Smooth muscle cell (in vitro differentiated cells): Measurements from ENCODE around the gene PACS2. TPM values are rescaled to one million over a fixed set of nuclear protein-coding genes. Genes with fewer than 3 reads are reported as not detected.

Source experiments
- DNase-seq: peaks from one replicate; lab custom pipeline; 2025; ENCODE audit not compliant: unreplicated experiment; lab: John Stamatoyannopoulos, UW
- H2AFZ ChIP-seq: fragments of 200-600 bp; sonication (generic); 2 replicates; pipeline ENCODE4 v1.6.0; 2016; ENCODE audit warnings: antibody characterized with exemption, low read depth, mild to moderate bottlenecking
- H3F3A ChIP-seq: fragments of 200-600 bp; sonication (generic); 2 replicates; pipeline ENCODE4 v1.6.0; 2017; ENCODE audit warnings: antibody characterized with exemption, low read depth
- H3K27ac ChIP-seq: fragments of 200-600 bp; sonication (generic); 2 replicates; pipeline ENCODE4 v1.5.1; 2016; ENCODE audit warnings: low read depth, mild to moderate bottlenecking
- H3K27me3 ChIP-seq: fragments of 200-600 bp; sonication (generic); 2 replicates; pipeline ENCODE4 v1.6.1; 2016; ENCODE audit warnings: low read depth, mild to moderate bottlenecking
- H3K36me3 ChIP-seq: fragments of 200-600 bp; sonication (generic); 2 replicates; pipeline ENCODE4 v1.5.1; 2016; ENCODE audit warnings: low read depth
- H3K4me1 ChIP-seq: fragments of 200-600 bp; sonication (generic); 2 replicates; pipeline ENCODE4 v1.5.1; 2016; ENCODE audit warnings: low read depth
- H3K4me2 ChIP-seq: fragments of 200-600 bp; sonication (generic); 2 replicates; pipeline ENCODE4 v1.6.0; 2016; ENCODE audit warnings: mild to moderate bottlenecking
- H3K4me3 ChIP-seq: fragments of 200-600 bp; sonication (generic); 2 replicates; pipeline ENCODE4 v1.5.1; 2016; ENCODE audit warnings: mild to moderate bottlenecking
- H3K79me2 ChIP-seq: fragments of 200-600 bp; sonication (generic); 2 replicates; pipeline ENCODE4 v1.6.0; 2016; ENCODE audit warnings: low read depth, mild to moderate bottlenecking
- H3K9ac ChIP-seq: fragments of 200-600 bp; sonication (generic); 2 replicates; pipeline ENCODE4 v1.6.0; 2016; ENCODE audit warnings: low read depth
- H3K9me3 ChIP-seq: fragments of 200-600 bp; sonication (generic); replicated peaks from 2 replicates; pipeline ENCODE4 v1.5.1; 2016; ENCODE audit warnings: low read depth
- H4K20me1 ChIP-seq: fragments of 200-600 bp; sonication (generic); 2 replicates; pipeline ENCODE4 v1.6.0; 2016; ENCODE audit warnings: low read depth
- WGBS: methylation state at CpG from one replicate; pipeline ENCODE4 v1.1.7; 2016; ENCODE audit warnings: low lambda C conversion rate; 5-methylcytosine and 5-hydroxymethylcytosine counted together
- polyA plus RNA-seq: library from polyadenylated mRNA; unstranded; fragments of >200 nt; fragmentation: Nextera tagmentation; extraction: Ambion mirVana; gene quantifications from 2 replicates; pipeline ENCODE4 v1.2.1, GENCODE V29; 2016
- total RNA-seq: library from RNA; depleted of rRNA; stranded (reverse); fragments of >200 nt; gene quantifications from 2 replicates; pipeline ENCODE4 v1.2.3, GENCODE V29; 2014
- TF ChIP-seq, protein P1 (sequence below): fragments of 200-600 bp; sonication (generic); IDR thresholded peaks from 2 replicates; pipeline ENCODE4 v1.5.1; 2017; ENCODE audit warnings: borderline replicate concordance, mild to moderate bottlenecking, antibody characterized with exemption; ENCODE audit not compliant: insufficient read depth, poor library complexity, severe bottlenecking

PACS2 gene
- total and polyA plus RNA-seq, 2 experiments from 2014 or later: 36.9 to 49.1 TPM

DNA sequence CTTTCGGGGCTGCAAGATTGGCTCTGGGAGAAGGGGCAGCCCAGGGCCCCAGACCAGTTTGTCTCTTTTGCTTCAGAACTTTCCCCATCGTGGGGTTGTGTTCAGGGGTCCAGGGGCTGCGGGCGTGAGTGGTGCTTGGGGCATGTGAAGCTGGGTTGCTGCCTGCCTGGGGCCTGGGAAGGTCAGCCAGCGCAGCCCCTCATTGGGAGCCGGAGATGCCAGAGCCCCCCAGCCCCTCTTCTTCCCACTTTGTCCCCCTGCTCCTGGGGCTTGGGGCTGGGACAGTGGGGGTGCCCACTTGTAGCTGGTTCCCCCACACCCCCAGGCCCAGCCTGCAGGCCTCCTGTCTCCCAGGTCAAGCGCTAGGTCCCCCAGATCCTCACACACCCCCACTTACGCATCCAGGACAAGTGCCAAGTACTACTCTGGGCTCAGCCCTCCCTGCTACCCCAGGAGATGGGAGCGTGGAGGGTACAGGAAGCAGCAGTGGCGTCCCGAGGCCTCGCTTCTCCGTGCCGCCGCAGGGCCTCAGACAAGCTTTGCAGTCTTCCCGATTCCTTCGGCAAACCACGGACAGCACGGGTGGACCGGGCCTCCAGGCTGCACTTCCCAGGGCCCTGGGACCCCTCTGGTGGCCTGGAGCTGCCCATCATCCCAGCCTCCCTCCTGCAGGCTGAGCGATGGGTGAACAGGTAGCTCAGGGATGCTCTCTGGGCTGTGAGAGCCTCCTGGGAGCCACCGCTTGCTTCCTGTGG, 41.5 kb downstream of the PACS2 start:
- Histone ChIP-seq H3K79me2 (no peaks in the 10 kb centered on the region), H3K9ac (no peak overlapping the region), H3K27me3 (no peaks in the 10 kb centered on the region), H3K27ac (no peak overlapping the region), H3F3A (no peaks in the 10 kb centered on the region), H2AFZ (no peak overlapping the region), H3K4me3 (no peak overlapping the region), H3K36me3 (no peaks in the 10 kb centered on the region), H3K4me1 (no peaks in the 10 kb centered on the region), H3K4me2 (no peak overlapping the region), H4K20me1 (peaks cover 17% of the 10 kb centered on the region), H3K9me3 (no peaks in the 10 kb centered on the region)
- no peak for DNase-seq
- 95% methylated on average over 21 of the region's 22 CpGs for WGBS
- TF ChIP-seq, protein P1, sequence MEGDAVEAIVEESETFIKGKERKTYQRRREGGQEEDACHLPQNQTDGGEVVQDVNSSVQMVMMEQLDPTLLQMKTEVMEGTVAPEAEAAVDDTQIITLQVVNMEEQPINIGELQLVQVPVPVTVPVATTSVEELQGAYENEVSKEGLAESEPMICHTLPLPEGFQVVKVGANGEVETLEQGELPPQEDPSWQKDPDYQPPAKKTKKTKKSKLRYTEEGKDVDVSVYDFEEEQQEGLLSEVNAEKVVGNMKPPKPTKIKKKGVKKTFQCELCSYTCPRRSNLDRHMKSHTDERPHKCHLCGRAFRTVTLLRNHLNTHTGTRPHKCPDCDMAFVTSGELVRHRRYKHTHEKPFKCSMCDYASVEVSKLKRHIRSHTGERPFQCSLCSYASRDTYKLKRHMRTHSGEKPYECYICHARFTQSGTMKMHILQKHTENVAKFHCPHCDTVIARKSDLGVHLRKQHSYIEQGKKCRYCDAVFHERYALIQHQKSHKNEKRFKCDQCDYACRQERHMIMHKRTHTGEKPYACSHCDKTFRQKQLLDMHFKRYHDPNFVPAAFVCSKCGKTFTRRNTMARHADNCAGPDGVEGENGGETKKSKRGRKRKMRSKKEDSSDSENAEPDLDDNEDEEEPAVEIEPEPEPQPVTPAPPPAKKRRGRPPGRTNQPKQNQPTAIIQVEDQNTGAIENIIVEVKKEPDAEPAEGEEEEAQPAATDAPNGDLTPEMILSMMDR: no peak

DNA sequence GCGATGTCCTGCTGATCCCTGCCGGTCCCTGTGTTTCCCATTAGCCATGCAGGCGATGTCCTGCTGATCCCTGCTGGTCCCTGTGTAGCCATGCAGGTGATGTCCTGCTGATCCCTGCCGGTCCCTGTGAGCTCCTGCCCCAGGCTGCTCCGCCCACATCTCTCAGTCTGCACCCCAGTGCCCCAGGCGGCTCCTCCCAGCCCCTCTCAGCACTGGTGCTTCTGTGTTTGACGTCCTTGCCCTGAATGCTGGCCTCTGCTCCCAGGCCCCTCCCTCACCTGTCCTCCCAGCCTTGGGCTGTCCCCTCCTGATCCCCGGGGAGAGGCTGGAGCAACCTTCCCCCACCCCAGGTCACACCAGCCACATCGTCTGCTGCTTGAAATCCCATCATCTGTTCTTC, 42.4 kb downstream of the PACS2 start:
- WGBS: 80% methylated on average over 9 of the region's 9 CpGs
- Histone ChIP-seq H3K27me3 (no peaks in the 10 kb centered on the region), H2AFZ (no peak overlapping the region), H3K36me3 (no peaks in the 10 kb centered on the region), H3K4me2 (no peak overlapping the region), H3F3A (no peaks in the 10 kb centered on the region), H4K20me1 (peaks cover 8% of the 10 kb centered on the region), H3K27ac (no peak overlapping the region), H3K9me3 (no peaks in the 10 kb centered on the region), H3K4me3 (no peak overlapping the region), H3K9ac (no peak overlapping the region), H3K4me1 (no peaks in the 10 kb centered on the region), H3K79me2 (no peaks in the 10 kb centered on the region)
- TF ChIP-seq, protein P1: no peak
- no peak for DNase-seq

DNA sequence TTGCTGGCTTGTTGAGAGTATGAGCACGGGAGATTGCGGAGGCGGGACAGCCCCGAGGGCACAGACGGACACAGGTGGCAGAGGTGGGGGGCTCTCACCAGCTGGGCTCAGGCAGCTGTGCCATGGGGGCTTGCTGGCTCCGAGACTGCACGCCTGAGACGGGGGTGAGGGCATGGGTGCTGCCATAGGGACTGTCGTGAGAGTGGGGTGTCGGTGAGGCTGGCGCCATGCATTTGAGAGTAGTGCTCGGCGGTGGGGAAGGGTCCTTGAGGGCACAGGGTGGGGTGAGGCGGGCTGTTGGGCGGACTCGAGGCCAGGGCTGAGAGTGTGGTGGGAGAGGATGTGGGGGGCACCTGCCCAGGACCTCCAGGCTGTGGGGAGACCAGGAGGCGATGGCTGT, 43.1 kb downstream of the PACS2 start:
- H3K79me2 ChIP-seq: no peaks in the 10 kb centered on the region
- TF ChIP-seq, protein P1: no peak

DNA sequence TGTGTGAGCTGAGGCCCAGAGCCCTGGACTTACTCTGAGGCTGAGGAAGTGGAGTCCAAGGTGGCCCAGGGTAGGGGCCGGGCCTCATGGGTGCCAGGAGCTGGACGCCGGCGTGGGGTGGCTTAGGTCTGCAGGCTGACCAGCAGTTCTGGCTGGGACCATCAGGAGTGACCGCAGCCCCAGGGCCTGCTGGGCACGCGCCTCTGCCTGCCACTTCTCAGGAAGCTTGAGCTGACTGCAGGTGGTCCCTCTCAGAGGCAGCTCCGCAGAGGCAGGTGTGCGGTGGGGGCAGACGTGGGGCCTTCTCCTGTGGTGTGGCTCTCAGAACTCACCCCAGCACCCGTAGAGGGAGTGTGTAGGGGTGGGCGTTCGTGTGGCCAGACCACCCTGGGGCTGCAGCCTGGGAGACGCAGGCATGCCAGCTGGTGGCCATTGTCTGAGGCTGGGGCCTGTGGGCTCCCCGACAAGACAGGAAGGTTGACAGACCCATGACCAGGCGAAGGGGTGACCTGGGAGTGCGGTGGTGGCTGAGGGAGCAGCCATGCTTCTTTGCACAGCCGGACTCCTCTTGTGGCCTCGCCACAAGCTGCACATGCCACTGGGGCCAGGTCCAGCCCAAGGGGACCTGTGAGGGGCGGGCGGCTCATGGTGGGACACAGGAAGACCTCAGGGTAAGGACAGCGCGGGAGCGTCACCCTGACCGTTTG, 43.7 kb downstream of the PACS2 start:
- no peak overlapping the region for H2AFZ ChIP-seq
- no peaks in the 10 kb centered on the region for H4K20me1 ChIP-seq
- H3K27me3 ChIP-seq: no peaks in the 10 kb centered on the region
- H3K4me1 ChIP-seq: no peaks in the 10 kb centered on the region
- no peaks in the 10 kb centered on the region for H3K79me2 ChIP-seq
- no peak overlapping the region for H3K4me2 ChIP-seq
- no peaks in the 10 kb centered on the region for H3F3A ChIP-seq
- DNase-seq: no peak
- TF ChIP-seq, protein P1: no peak
- no peak overlapping the region for H3K27ac ChIP-seq
- H3K9me3 ChIP-seq: no peaks in the 10 kb centered on the region
- no peak overlapping the region for H3K4me3 ChIP-seq
- no peaks in the 10 kb centered on the region for H3K36me3 ChIP-seq
- H3K9ac ChIP-seq: no peak overlapping the region
- 99% methylated on average over 25 of the region's 25 CpGs for WGBS

More for the DNA sequence above, 43.1 kb downstream of the PACS2 start:
- no peak overlapping the region for H3K27ac ChIP-seq
- peaks cover under 1% of the 10 kb centered on the region for H4K20me1 ChIP-seq
- no peaks in the 10 kb centered on the region for H3K9me3 ChIP-seq
- DNase-seq: no peak
- H3K4me3 ChIP-seq: no peak overlapping the region
- 96% methylated on average over 17 of the region's 17 CpGs for WGBS
- H3K4me2 ChIP-seq: no peak overlapping the region
- H2AFZ ChIP-seq: no peak overlapping the region
- H3F3A ChIP-seq: no peaks in the 10 kb centered on the region
- no peak overlapping the region for H3K9ac ChIP-seq
- H3K27me3 ChIP-seq: no peaks in the 10 kb centered on the region
- no peaks in the 10 kb centered on the region for H3K4me1 ChIP-seq
- H3K36me3 ChIP-seq: no peaks in the 10 kb centered on the region
